IMR-90 (cell line): Measurements from ENCODE around the gene TNIP2.

Experiments used
- TF ChIP-seq, protein P1 (sequence below): conservative IDR thresholded peaks from 2 replicates; pipeline ENCODE4 v1.5.1; 2012; ENCODE audit warnings: mild to moderate bottlenecking, low read depth, low read length, improper control_type of control experiment
- TF ChIP-seq, protein P2 (sequence below): fragments of 150-350 bp; IDR thresholded peaks from 2 replicates; pipeline ENCODE4 v1.6.1; 2017; ENCODE audit warnings: mild to moderate bottlenecking, antibody characterized with exemption, low read length, low read depth

DNA sequence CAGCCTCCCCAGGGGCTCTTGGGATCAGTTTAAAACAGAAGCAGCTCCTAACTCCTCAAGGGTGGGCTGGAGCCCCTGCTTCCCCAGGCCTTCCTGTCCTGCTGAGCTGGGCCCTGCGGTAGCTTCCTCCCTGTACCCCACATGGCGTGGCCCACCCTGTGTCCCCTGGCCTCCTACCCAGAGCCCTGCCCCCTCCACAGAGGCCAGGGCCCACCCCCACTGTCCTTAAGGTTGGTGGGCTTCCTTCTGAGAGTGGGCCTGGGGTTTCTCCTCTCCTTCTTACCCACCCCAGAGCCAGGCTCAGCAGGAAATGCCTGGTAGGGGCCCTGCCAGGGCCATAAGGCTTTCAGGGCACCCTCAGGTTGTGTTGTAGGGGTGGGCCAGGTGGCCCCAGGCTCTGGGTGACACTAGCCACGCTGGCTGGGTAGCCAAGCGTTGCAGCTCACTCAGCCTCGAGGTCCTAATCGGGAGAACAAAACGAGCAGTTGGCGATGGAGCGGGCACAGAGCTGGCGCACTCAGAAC, 48.4 kb upstream of the TNIP2 start:
- TF ChIP-seq, protein P1, sequence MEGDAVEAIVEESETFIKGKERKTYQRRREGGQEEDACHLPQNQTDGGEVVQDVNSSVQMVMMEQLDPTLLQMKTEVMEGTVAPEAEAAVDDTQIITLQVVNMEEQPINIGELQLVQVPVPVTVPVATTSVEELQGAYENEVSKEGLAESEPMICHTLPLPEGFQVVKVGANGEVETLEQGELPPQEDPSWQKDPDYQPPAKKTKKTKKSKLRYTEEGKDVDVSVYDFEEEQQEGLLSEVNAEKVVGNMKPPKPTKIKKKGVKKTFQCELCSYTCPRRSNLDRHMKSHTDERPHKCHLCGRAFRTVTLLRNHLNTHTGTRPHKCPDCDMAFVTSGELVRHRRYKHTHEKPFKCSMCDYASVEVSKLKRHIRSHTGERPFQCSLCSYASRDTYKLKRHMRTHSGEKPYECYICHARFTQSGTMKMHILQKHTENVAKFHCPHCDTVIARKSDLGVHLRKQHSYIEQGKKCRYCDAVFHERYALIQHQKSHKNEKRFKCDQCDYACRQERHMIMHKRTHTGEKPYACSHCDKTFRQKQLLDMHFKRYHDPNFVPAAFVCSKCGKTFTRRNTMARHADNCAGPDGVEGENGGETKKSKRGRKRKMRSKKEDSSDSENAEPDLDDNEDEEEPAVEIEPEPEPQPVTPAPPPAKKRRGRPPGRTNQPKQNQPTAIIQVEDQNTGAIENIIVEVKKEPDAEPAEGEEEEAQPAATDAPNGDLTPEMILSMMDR: no peak
- TF ChIP-seq, protein P2, sequence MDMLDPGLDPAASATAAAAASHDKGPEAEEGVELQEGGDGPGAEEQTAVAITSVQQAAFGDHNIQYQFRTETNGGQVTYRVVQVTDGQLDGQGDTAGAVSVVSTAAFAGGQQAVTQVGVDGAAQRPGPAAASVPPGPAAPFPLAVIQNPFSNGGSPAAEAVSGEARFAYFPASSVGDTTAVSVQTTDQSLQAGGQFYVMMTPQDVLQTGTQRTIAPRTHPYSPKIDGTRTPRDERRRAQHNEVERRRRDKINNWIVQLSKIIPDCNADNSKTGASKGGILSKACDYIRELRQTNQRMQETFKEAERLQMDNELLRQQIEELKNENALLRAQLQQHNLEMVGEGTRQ: no peak
